ENCODE data around the gene GBF1. TPM values are rescaled to one million over a fixed set of nuclear protein-coding genes. Genes with fewer than 3 reads are reported as not detected.

The GBF1 gene
- total and polyA plus RNA-seq, 2 of the 13 experiments (the other 11 are each of a cell fraction or from before 2014, with no cell fraction given): 17.1 to 21.9 TPM

GRCh38 chr10:102419269-102420180 is 174.2 kb downstream of the GBF1 start (continued):
- no peak for TF ChIP-seq ZBTB40 (IDR thresholded peaks at IDR 0.05)
- no peak for TF ChIP-seq ZBTB40 (CRISPR knock-in tag; IDR thresholded peaks at IDR 0.05)
- TF ChIP-seq MTA1 (CRISPR knock-in tag; IDR thresholded peaks at IDR 0.05; ENCODE audit: borderline replicate concordance): no peak
- no peak for TF ChIP-seq ZNF770 (CRISPR knock-in tag; IDR thresholded peaks at IDR 0.05)
- no peak for TF ChIP-seq CTCF (CRISPR knock-in tag; IDR thresholded peaks at IDR 0.05)
- TF ChIP-seq RXRB (CRISPR knock-in tag; IDR thresholded peaks at IDR 0.05; ENCODE audit: borderline replicate concordance): no peak; the same call in 1 of the 2 replicates
- TF ChIP-seq SRY (CRISPR knock-in tag; IDR thresholded peaks at IDR 0.05): no peak
- TF ChIP-seq ZNF563 (CRISPR knock-in tag; IDR thresholded peaks at IDR 0.05): no peak
- 0 out of 2 replicates have a peak, but pooled peaks have one; percentile 62 for TF ChIP-seq ZNF576 (CRISPR knock-in tag; IDR thresholded peaks at IDR 0.05)
- TF ChIP-seq ZBTB1 (CRISPR knock-in tag; IDR thresholded peaks at IDR 0.05; ENCODE audit: borderline replicate concordance): no peak
- no peak for TF ChIP-seq SP140L (CRISPR knock-in tag; IDR thresholded peaks at IDR 0.05; ENCODE audit: borderline replicate concordance)
